GM19099 (cell line): ENCODE results near the gene SLC25A42.

Source experiments
- POLR2A ChIP-seq: IDR thresholded peaks from 3 replicates; pipeline ENCODE4 v1.6.1; 2011; ENCODE audit warnings: low read depth; ENCODE audit not compliant: insufficient read length; ENCODE audit errors: extremely low read depth

The SLC25A42 gene

DNA sequence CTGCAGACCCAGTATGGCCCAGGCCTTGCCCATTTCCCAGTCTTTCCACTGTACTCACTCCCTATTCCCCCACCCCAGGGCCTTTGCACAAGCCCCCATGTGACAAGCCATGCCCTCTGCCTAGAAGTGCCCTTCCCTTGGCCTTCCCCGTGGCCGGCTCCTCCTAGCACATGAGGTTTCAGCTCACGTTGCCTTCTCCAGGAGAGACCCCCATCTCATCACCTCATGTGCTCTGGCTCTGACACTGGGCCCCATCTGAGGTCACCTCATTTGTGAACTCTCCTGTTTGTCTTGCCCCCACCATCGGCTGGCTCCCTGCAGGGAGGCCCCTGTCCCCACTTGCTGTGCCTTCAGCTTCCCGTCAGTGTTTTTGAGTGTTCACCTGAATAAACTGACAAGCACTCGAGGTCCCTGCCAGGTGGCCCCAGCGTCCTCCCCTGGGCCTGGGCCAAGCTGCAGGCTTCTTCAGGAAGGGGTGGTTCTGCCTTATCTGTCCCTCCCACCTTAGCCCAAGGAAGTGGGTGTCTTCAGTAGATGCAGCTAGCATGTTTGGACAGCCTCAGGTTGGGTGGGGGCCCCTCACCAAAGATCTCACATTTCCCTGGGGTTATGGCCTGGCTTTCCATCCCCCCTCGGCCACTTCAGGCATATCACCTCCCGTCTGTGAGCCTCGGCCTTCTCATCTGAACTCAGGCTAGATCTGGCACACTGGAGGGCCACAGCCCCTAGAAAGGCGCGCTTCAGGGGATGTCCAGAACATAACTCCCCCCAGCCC is 3.8 kb upstream of the SLC25A42 start:
- TF ChIP-seq POLR2A: no peak

DNA sequence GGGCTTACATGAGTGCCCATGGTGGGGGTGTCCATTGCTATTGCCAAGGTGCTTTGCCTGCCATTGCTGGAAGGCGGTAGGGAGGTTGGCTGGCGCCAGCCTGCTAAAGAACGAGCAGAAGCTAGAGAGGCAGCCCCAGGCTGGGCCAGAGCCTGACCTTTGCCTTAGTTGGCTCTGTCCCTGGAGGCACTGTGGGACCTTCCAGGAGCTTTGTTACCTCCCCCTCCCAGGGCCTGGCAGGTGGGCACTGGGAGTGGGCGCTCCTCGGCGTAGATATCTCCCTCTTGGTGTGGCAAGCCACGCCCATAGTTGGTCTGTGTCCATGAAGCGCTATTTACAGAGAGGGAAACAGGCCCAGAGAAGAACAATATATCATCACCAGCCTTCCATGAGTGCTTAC is 2.3 kb upstream of the SLC25A42 start:
- TF ChIP-seq POLR2A: no peak

DNA sequence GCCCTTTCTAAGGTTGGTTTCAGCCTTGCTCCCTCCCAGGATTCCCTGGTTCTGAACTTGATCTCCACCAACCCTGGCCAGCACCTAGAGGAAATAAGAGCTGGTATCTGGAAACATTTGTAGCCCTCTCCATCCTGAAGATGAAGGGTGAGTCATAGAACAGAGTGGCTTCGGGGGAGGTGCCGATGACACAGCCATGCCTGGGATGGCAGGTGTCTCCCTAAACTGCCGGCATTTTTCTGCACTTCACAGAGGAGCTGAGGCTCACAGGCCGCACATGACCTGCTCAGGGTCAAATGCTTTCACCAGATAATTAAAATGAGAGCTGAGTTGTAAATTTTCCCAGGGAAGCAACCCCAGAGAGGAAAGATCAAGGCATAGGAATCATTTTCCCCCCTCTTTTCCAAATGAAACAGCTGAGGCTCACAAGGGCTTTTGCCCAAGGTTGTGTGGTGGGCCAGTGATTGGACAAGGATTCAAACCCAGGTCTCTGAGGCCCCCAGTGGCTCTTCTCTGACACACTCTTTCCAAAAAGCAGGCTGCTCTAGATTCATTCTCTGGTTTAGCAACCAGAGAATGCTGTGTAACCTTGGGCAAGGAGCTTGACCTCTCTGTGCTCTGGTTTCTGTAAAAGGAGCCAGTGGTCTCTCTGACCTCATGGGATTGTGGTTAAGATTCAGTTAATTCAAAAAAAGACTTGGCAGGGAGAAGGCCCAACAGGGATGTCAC is 1.2 kb upstream of the SLC25A42 start:
- TF ChIP-seq POLR2A: no peak

DNA sequence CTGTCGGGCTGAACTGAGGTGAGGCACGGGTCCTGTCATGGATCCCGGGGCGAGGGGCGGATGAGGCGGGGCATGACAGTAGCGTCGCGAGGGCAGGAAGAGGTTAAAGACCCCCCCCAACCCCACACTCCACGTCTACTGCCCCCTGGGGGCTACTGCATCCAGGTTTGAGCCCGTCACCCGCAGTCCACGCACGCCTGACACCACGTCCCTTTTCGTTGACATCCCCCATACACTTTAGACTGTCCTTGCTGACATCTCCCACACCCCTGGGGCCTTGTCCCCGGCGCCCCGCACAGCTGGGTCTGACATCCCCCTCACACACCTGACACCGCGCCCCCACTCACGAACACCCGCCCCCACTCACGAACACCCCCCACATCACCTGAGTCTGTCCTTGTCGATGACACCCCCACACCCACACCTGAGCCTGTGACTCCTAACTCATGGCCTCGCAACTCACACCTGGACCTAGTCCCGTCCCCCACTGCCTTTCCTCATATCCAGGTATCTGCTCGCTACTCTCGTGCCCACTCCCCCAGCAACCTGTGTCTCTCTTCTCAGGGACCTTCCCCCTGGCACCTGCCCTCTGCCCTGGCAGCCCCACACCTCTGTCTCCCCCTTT is 416 bp downstream of the SLC25A42 start:
- no peak for TF ChIP-seq POLR2A

DNA sequence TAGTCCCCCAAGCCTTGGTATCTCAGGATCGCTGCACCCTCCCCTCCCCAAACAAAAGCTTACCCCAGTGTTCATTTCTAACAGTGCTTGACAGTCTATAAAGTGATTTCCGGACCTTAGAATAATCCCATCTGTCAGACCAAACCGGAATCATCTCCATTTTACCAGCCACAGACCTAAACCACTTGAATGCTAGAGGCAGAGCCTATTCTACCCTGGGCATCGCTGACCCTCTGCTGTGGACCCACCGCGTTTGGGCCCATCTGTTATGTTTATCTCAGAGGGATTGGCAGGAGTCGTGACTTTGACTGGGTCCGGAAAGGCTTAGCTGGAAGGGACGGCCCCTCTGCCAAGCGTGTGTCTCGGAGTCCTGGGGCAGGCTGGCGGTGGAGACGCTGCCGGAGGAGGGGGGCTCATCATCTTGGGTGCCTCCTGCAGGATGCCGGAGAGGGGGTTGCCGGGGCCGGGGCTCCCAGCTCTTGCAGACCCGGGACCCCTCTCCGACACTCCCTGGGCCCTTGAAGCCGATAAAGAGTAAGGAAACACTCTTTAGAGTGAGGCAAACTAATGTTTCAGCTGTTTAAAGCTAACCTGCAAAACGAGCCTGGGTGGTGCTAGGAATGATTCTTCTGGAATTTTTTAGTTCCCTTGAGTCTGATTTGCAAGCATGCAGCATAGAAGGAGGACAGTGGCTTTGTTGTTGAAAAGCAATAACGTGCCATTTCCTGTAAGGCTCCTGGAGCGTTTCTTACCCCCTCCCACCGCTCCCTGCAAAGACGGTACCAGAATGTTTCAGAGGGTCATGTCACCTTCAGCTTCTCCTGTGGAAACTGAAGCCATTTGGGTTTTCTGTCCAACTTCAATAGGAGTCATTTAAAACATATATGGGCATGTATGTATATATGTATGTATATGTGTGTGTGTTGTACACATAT is 1.3 kb downstream of the SLC25A42 start:
- TF ChIP-seq POLR2A: no peak

DNA sequence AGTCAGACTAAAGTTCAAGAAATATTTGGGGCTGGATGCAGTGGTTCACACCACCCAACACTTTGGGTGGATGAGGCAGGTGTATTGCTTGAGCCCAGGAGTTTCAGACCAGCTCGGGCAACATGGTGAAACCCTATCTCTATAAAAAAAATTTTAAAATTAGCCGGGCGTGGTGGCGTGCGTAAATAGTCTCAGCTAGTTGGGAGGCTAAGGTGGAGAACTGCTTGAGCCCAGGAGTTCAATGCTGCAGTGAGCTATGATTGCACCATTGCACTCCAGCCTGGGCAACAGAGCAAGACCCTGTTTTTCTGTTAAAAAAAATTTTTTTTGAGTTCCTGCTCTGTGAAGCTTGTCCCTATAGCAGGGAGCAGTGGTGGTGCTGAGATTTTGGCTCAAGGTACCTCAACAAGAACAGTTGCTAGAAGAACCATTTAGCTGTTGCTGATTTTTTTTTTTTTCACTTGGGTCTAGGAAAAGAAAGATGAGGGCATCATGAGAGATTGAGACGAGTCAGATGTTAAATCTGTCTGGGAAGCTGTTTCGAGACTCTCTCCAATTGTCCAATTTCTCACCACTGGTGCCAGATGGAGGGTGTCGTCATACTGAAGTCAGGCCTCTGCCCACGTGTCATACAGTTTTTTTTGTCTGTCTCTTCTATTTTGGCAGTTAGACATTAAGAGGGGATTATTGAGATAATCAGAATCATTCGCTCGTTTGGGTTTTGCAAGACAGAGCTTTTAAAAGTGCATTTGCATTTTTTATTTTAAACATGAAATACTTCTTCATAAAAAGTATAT is 3.7 kb downstream of the SLC25A42 start:
- no peak for TF ChIP-seq POLR2A

DNA sequence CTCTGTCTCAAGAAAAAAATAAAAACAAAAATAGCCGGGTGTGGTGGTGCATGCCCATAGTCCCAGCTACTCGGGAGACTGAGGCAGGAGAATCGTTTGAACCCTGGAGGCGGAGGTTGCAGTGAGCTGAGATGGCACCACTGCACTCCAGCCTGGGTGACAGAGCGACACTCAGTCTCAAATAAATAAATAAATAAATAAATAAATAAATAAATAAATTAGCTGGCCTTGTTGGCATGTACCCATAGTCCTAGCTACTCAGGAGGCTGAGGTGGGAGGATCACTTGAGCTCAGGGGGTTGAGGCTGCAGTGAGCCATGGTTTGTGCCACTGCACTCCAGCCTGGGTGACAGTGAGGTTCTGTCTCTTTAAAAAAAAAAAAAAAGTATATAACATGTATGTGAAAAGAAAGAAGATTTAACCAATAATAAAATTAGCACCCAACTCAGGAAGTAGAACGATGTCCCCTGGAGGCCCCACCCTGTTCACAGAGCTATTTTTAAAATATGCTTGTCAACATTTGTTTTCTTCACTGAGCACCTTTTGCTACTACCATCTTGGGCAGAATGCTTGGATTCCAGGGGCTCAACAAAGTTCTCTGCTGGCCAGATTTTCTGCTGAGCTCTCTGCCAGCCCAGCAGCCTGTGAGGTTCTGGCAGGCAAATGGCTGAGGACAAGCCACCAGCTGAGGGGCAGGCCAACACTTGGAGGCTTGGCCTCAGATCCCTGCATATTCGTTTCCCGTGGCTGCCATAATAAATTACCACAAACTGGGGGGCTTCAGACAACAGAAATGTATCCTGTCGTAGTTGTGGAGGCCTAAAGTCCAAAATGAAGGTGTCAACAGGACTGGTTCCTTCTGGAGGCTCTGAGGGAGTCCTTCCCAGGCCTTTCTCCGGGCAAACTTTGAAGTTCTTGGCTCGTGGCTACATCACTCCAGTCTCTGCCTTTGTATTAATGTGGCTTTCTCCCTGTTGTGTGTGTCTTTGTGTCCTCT is 5.2 kb downstream of the SLC25A42 start:
- TF ChIP-seq POLR2A: no peak

DNA sequence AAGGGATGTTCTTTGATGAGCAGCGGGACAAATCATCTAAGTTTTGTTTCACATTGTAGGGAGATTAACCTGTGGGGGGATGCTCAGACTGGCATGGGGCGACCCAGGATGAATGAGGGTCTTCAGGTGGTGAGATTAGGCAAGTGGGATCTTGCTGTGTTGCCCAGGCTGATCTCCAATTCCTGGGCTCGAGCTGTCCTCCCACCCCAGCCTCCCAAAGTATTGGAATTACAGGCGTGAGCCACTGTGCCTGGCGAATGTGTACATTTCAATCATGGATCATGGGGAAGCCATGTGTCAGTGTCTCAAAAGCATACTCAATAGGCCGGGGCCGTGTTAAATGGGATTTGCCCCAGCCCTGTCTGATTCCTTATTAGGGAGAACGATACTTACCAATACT is 8.1 kb downstream of the SLC25A42 start:
- no peak for TF ChIP-seq POLR2A

DNA sequence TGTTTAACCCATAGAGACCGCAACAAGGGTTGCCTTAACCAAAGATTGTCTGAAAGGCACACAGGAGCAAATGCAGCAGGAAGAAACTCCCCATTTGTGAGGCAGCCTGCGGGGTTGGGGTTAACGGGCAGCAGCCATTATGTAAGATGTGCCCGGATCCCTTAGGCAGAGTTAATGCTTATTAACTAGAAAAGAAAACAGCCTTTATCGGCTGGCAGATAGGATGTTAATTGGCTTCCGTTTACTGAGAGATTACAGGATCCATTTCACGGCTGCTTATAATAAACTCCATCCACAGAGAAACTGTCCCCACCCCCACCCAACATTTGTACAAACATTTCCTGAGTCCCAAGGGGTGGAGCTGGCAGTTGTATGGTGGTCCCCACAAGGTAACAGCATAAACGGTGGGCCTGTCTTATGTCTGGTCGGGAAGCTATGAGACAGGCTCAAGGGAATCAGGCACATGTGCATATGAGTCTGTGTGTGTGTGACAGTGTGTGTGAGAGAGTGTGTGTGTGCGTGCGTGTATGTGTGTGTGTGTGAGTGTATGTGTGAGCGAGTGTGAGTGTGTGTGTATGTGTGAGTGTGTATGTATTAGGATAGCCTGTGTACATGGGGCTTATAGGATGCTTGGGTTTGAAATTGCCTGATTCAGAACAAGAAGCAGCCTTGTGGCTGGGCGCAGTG is 10.5 kb downstream of the SLC25A42 start:
- no peak for TF ChIP-seq POLR2A

DNA sequence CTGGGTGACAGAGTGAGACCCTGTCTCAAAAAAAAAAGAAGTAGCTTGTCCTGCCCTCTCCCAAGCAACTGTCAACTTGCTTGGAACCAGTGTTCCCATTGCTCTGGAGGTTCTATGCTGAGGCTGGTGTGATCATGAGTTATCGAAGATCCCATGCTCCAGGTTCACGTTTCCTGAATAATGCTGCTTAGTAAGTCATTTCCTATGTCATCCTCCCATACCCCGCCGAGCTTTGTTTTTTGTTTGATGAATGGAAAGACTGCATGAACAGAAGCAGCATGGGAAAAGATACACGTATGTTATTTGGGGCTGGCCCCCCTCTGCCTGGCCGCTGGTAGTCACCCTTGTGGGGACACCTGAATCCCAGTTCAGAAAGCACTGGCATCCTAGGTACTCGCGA is 11.3 kb downstream of the SLC25A42 start:
- no peak for TF ChIP-seq POLR2A

DNA sequence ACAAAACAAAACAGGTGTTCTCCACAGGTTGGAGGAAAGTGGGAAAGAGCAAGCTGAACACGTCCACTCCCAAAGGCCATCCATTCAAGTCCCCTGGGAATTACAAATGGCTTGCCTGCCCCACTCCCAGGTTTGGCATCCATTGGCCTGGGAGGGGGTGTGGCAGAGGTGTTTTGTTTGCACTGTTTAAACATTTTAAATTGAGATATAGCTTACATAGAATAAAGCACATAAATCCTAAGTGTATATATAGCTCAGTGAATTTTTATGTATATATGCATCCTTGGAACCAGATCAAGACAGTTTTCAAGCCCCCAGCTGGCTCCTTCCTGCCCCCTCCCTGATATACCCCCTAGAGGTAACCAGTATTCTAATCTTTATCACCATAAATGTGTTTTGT is 12.7 kb downstream of the SLC25A42 start:
- no peak for TF ChIP-seq POLR2A

DNA sequence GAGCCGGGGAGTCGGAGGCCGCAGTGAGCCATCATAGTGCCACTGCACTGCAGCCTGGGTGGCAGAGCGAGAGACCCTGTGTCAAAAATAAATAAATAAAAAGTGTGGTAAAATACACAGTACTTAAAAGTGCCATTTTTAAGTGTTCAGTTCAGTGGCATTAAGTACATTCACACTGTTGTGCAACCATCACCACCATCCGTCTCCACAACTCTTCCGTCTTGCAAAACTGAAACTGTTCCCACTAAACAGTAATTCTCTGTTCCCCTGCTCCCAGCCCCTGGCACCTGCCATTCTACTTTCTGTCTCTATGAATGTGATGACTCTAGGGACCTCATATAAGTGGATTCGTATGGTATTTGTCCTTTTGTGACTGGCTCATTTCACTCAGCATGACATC is 13.3 kb downstream of the SLC25A42 start:
- TF ChIP-seq POLR2A: no peak
